NCI-H128 (cell line): Measurements from ENCODE around the gene OR2T5.
"Not testable (repeated sequence)": the region's sequence is repeated elsewhere in the genome, so short reads cannot be mapped to it uniquely, and the experiment has no call there.

Source experiments
- DNase-seq: peaks from one replicate; lab custom pipeline; 2025; ENCODE audit not compliant: unreplicated experiment; lab: John Stamatoyannopoulos, UW

Gene OR2T5

DNA sequence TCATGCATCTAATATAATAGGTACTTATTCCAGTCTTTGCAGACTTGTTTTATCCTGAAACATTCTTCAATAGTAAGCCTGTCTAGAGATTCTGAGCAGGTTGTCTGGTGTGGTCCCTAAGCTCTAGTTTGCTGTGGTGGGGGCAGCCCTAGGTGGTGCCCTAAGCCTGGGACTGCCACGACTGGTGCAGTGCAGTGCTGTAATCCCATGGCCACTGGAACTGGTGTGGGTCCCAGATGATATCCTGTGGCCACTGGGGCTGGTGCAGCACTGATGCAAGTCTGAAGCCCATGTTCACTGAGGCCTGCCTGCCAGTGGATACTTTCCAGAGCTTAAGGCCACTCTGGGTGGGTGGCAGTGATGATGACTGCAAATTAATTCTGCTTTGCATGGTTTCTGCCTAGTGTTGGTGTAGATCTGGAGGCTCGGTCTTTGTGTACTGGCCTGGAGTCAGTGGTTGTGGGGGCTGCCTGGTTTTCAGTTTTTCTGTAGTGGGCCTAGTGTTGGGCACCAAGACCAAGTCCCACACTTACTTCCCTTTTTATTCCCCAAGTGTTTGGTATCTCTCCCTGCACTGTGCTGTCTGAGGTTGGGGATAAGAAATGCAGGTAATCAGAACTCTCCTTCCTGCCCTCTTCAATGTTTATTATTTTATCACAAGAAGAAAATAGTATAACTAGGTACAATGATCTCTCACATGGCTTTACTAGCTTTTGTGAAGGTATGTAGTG lies 12.1 kb downstream of the OR2T5 start:
- not testable (repeated sequence) for DNase-seq

DNA sequence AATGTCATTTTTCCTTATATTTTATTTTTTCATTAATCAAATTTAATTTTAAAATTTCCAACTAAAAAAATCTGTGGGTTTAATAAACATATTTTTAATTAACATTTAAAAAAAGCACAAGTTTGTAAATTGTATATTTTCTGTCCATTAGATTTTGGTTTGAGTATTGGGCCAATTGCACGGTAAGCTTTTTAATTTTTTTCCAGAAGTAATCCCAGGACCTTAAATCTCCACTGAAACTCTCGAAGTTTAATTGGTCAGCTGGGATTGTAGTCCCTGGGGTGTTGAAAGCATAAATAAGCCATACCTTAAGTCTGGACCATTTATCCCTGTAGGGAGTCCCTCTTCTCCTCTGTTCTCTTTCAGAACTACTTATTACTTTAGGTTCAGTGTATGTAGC lies 19.4 kb downstream of the OR2T5 start, which contains the start of gene OR2G6:
TSS of gene OR2G6 (plus strand) at position 301 of the 400 bp plus-strand sequence. CDS start 13,574 bp downstream, outside the sequence.
- DNase-seq = not testable (repeated sequence)

DNA sequence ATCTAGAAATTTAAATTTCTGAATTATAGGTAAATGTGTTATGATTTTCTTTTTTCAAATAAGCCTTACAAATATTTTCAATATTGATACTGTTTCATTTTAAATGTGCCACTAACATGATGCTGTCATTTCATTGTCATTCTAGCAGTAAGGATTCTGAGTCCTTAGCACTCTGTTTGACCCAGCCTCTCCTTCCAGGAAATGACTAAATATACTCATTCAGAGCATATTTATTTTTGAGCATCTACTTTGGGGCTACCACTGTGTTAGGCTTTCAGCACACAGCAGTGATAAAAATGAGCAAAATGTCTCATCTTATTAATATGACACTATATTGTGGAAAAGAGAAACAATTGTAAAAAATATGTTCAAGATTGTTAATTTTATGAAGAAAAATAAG lies 21.8 kb downstream of the OR2T5 start:
- not testable (repeated sequence) for DNase-seq

DNA sequence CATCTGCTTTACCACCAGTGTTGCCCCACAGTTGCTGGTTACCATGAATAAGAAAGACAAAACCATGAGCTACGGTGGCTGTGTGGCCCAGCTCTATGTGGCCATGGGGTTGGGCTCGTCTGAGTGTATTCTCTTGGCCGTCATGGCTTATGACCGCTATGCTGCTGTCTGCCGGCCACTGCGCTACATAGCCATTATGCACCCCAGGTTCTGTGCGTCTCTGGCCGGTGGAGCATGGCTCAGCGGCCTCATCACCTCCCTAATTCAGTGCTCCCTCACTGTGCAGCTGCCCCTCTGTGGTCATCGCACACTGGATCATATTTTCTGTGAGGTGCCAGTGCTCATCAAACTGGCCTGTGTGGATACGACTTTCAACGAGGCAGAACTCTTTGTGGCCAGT lies 33.5 kb downstream of the OR2T5 start:
- DNase-seq = no peak

DNA sequence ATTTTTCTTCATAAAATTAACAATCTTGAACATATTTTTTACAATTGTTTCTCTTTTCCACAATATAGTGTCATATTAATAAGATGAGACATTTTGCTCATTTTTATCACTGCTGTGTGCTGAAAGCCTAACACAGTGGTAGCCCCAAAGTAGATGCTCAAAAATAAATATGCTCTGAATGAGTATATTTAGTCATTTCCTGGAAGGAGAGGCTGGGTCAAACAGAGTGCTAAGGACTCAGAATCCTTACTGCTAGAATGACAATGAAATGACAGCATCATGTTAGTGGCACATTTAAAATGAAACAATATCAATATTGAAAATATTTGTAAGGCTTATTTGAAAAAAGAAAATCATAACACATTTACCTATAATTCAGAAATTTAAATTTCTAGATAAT lies 49.1 kb downstream of the OR2T5 start:
- not testable (repeated sequence) for DNase-seq
